Sigmoid colon (tissue), 7 donors: ENCODE measurements around the gene CD9. TPM values are rescaled to one million over a fixed set of nuclear protein-coding genes. Genes with fewer than 3 reads are reported as not detected.

Source experiments
- DNase-seq: peaks from one replicate; pipeline ENCODE4 v3.0.0-alpha.2; 2019
- H3K27ac ChIP-seq, 4 donors: fragments of 200-600 bp; sonication (generic); one replicate each; pipeline ENCODE4 v1.5.1; 2016 to 2019; ENCODE audit warnings: mild to moderate bottlenecking in 1 of 4
- H3K27me3 ChIP-seq, 3 donors: fragments of 200-600 bp; sonication (generic); one replicate each; pipeline ENCODE4 v1.5.1; 2019; ENCODE audit warnings: mild to moderate bottlenecking in 1 of 3
- H3K36me3 ChIP-seq, 4 donors: fragments of 200-600 bp; sonication (generic); one replicate each; pipeline ENCODE4 v1.5.1; 2016 to 2019
- H3K4me1 ChIP-seq, 4 donors: fragments of 200-600 bp; sonication (generic); one replicate each; pipeline ENCODE4 v1.5.1; 2017 to 2019
- H3K4me3 ChIP-seq, 4 donors: fragments of 200-600 bp; sonication (generic); one replicate each; pipeline ENCODE4 v1.5.1; 2017 to 2019; ENCODE audit warnings: mild to moderate bottlenecking in 2 of 4, moderate library complexity in 1 of 4
- H3K9me3 ChIP-seq, 4 donors: fragments of 200-600 bp in 3 of 4; sonication (generic) in 3 of 4; one replicate each; pipeline versions ENCODE4 v1.5.1 to v1.6.1; 2013 to 2019
- EP300 ChIP-seq, 4 donors: sonication (generic); formaldehyde crosslinking; IDR thresholded peaks; one replicate each; pipeline ENCODE4 v1.6.1; 2017; ENCODE audit warnings: antibody characterized with exemption in 4 of 4
- POLR2A ChIP-seq, 2 donors: fragments of 450-650 bp; IDR thresholded peaks; one replicate each; pipeline ENCODE4 v1.6.1; 2016; ENCODE audit warnings: antibody characterized with exemption in 2 of 2, mild to moderate bottlenecking in 2 of 2, moderate library complexity in 2 of 2
- POLR2AphosphoS5 ChIP-seq, 4 donors: sonication (generic); formaldehyde crosslinking; IDR thresholded peaks; one replicate each; pipeline ENCODE4 v1.6.1; 2017; ENCODE audit warnings: antibody characterized with exemption in 4 of 4
- WGBS, 2 donors: extraction: QIAGEN DNeasy Blood & Tissue Kit; methylation state at CpG; one replicate each; pipeline ENCODE4 v1.1.7; 2013; 5-methylcytosine and 5-hydroxymethylcytosine counted together
- intact Hi-C: fragments of 100-400 bp; cut with DNase I; formaldehyde crosslinking; loops from one replicate; pipeline ENCODE4 v1.15.1; 2023
- polyA plus RNA-seq, 3 donors: library from polyadenylated mRNA; stranded (reverse); fragments of 200-250 nt; gene quantifications; one replicate each; pipeline ENCODE4 v1.2.3, GENCODE V29; 2013
- total RNA-seq, 4 donors: library from RNA; depleted of rRNA; stranded (reverse); fragments of >200 nt; gene quantifications; one replicate each; pipeline ENCODE4 v1.1.0, GENCODE V29; 2016
- TF ChIP-seq, protein P1 (sequence below), 4 experiments: fragments of 450-650 bp in 3 of 4; fragments of 200-600 bp in 1 of 4; IDR thresholded peaks; one replicate each; pipeline ENCODE4 v1.5.1; 2016 to 2019; ENCODE audit warnings: antibody characterized with exemption in 4 of 4, mild to moderate bottlenecking in 3 of 4, moderate library complexity in 2 of 4
- donor health status: healthy with polysubstance abuse.
- donor health status: Bipolar disorder and iron deficiency.
- donor health status: healthy.

Gene CD9
- total and polyA plus RNA-seq, 7 donors = 180 to 548 (median 335) TPM

DNA sequence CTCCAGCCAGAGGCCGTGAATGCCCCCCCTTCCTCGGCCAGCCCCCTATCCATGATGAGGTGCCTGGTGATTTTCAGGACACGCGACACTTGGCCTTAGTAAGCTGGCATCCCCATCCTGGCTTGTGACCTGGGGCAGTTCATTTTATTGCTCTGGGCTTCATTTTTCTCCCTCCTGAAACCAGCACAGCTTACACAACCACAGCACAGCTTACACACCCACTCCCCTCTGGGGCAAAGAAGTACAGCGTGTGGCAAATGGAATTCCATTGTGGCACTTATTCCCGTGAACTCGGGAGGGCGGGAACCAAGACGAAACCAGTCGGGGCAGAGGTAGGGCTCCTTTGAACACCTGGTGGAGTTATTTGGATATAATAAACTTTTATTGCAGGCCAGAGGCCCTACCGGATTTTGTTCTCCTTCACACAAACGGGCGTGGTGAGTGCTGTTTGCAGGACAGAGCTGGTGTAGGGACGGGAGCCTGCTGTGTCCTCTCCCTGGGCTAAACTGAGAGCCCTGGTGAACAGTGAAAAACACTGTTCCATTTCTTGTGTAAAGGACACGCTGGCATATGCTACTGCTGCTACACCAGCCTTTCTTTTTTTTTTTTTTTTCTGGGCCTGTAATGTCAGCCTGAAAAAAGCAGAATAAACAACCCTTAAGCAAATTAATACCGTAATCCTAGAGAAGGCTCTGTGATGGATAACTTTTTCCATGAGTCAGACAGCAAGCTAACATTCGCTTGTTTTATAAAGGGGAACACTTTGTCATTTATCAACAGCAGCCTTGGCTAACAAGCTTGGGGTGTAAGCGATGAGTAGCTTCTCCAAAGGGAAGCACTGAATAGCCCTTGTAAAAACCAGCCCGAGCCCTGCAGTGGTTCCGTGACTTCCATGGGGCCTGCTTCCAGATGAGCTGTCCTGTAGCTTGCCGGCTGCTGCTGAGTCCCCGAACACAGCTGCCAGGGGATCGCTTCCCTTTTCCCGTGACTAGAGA, 29.3 kb downstream of the CD9 start:
- Histone ChIP-seq H3K27ac (peak overlapping the region; percentile 95 to 100 (median 98)), H3K4me1 (peaks cover 0 to 100% (median 98%) of the 10 kb centered on the region in 4 donors), H3K4me3 (peak overlapping the region in 2 of 4 donors; percentile 3 to 10), H3K27me3 (no peaks in the 10 kb centered on the region), H3K9me3 (no peaks in the 10 kb centered on the region), H3K36me3 (peaks cover 0 to 14% (median 2%) of the 10 kb centered on the region in 4 donors)
- intact Hi-C loops = loop anchor here (1.0 to 2.0 kb wide), 3 partner anchors 27 to 49 kb away; no protein-coding TSS in a partner anchor
- TF ChIP-seq, protein P1, sequence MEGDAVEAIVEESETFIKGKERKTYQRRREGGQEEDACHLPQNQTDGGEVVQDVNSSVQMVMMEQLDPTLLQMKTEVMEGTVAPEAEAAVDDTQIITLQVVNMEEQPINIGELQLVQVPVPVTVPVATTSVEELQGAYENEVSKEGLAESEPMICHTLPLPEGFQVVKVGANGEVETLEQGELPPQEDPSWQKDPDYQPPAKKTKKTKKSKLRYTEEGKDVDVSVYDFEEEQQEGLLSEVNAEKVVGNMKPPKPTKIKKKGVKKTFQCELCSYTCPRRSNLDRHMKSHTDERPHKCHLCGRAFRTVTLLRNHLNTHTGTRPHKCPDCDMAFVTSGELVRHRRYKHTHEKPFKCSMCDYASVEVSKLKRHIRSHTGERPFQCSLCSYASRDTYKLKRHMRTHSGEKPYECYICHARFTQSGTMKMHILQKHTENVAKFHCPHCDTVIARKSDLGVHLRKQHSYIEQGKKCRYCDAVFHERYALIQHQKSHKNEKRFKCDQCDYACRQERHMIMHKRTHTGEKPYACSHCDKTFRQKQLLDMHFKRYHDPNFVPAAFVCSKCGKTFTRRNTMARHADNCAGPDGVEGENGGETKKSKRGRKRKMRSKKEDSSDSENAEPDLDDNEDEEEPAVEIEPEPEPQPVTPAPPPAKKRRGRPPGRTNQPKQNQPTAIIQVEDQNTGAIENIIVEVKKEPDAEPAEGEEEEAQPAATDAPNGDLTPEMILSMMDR (IDR thresholded peaks at IDR 0.05) = no peak
- TF ChIP-seq POLR2A (IDR thresholded peaks at IDR 0.05) (peak in 1 of 2 donors; percentile 8), POLR2AphosphoS5 (IDR thresholded peaks at IDR 0.05) (peak; percentile 86 to 90 (median 89)), EP300 (IDR thresholded peaks at IDR 0.05) (peak; percentile 87 to 94 (median 92))
- peak; percentile 96 for DNase-seq
- 7 to 52% methylated on average over 24 of the region's 24 CpGs for WGBS, 2 donors

DNA sequence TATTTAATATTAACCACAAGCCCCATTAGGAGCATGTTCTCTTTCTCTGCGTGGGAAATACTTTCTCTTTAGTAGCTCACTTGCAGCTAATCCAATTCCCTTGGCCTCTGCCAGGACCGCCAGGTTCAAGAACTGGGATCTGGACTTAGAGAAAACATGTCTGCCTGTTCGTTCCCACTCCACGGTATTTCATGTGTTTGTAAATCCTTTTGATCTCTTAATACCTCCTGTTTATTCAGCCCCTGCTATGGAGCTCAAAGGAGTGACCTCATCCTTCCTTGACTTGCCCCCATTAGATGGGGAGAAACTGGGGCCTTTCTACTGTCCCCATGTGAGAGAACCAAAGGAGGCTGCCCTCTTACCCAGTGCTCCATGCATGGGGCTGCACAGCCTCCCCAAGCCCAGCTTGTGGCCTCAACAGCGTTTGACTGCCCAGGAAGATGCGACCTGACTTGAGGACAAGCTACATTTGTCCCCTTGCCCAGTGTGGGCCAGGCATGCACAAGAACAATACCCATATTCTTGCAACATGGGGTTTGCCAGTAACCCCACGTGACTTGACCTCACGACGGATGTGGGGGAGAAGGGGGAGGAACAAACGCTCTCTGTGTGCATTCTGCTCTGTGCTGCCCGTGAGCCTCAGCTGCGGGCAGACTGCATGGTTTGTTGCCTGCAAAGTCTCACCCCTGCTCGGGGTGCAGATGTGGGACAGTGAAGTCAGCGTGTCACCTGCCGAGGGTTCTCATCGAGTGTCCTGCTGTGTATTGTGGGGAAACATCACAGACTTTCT, 30.3 kb downstream of the CD9 start:
- Histone ChIP-seq H3K9me3 (no peaks in the 10 kb centered on the region), H3K27me3 (no peaks in the 10 kb centered on the region), H3K36me3 (peaks cover 0 to 24% (median 7%) of the 10 kb centered on the region in 4 donors), H3K4me1 (peaks cover 0 to 100% (median 98%) of the 10 kb centered on the region in 4 donors), H3K4me3 (peak overlapping the region in 2 of 4 donors; percentile 3 to 10), H3K27ac (peak overlapping the region; percentile 95 to 100 (median 98))
- WGBS, 2 donors = 9 to 38% methylated on average over 16 of the region's 16 CpGs
- intact Hi-C loops = loop anchor here (1.0 to 2.0 kb wide), 2 partner anchors 31 to 48 kb away; no protein-coding TSS in a partner anchor
- DNase-seq = peak; percentile 94
- TF ChIP-seq POLR2AphosphoS5 (IDR thresholded peaks at IDR 0.05) (peak; percentile 78 to 93 (median 82)), EP300 (IDR thresholded peaks at IDR 0.05) (peak in 3 of 4 donors; percentile 47 to 90 (median 76)), POLR2A (IDR thresholded peaks at IDR 0.05) (no peak)
- TF ChIP-seq, protein P1 (IDR thresholded peaks at IDR 0.05) = no peak

DNA sequence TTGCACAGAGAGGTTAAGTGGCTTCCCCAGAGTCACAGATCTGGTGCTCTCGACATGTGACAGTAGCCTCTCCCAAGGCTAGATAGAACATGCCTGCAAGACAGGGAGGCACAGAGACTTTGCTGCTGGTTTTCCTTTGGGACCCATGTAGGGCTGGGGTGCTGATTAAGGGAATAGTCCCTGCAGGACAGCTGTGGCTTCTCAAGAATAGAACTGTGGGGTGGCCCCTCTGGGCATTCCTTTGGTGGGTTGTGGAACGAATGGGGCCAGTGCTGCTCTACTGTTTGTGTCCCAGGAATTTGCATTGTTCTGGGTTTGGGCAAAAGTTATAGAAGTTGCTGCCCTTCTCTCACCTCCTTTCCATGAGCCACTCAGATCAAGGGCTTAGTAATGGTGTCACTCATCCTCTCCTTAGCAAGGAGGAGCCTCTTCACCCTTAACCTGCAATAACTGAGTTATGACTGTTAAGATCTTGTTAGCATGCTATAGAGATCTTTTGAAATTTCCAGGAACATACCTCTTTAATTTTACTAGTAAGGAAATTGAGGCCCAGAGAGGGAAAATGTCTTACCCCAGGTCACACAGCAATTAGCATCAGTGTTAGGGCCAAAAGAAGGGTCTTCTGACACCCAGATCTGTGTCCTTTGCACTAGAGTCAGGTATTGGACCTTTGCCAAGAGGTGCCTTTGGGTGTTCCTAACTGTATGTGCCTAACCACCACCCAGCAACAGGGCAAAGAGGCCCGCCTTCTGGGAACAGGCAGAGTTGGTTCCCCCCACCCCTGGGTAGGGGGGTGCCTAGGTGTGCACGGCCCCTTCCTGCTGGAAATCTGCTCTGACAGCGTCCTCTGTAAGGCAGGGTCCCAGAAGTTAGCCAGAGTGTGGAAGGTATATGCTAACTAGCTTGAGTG, 31.4 kb downstream of the CD9 start:
- intact Hi-C loops = loop anchor here (2.0 kb wide), 1 partner anchor 47 kb away; no protein-coding TSS in a partner anchor
- no peak for DNase-seq
- H3K4me3 ChIP-seq = no peak overlapping the region

More for the DNA sequence above, 31.4 kb downstream of the CD9 start:
- no peaks in the 10 kb centered on the region for H3K9me3 ChIP-seq
- 24 to 69% methylated on average over 5 of the region's 5 CpGs for WGBS, 2 donors
- peak overlapping the region; percentile 95 to 100 (median 98) for H3K27ac ChIP-seq
- H3K4me1 ChIP-seq = peaks cover 0 to 99% (median 96%) of the 10 kb centered on the region in 4 donors
- peaks cover 9 to 35% (median 17%) of the 10 kb centered on the region in 4 donors for H3K36me3 ChIP-seq
- no peak for TF ChIP-seq EP300 (IDR thresholded peaks at IDR 0.05)
- no peak for TF ChIP-seq POLR2A (IDR thresholded peaks at IDR 0.05)
- TF ChIP-seq, protein P1 (IDR thresholded peaks at IDR 0.05) = no peak
- TF ChIP-seq POLR2AphosphoS5 (IDR thresholded peaks at IDR 0.05) = no peak
- H3K27me3 ChIP-seq = no peaks in the 10 kb centered on the region
